GM18868 (cell line): ENCODE measurements around the gene KCNK15.

Experiments
- ATAC-seq: cut with Tn5 transposase; IDR thresholded peaks from one replicate; pipeline ENCODE4 v1.9.1; 2021; ENCODE audit warnings: mild to moderate bottlenecking, moderate library complexity; ENCODE audit not compliant: unreplicated experiment

Gene KCNK15

GRCh38 chr20:44715499-44716308, 30.0 kb upstream of the KCNK15 start:
- no peak for ATAC-seq

GRCh38 chr20:44716309-44717106, 29.2 kb upstream of the KCNK15 start:
- ATAC-seq: no peak

GRCh38 chr20:44717986-44718385, 27.7 kb upstream of the KCNK15 start:
- no peak for ATAC-seq

- ATAC-seq: no peak
Measured at GRCh38 chr20:44719841-44720240, 25.8 kb upstream of the KCNK15 start.

- no peak for ATAC-seq
Measured at GRCh38 chr20:44720621-44720996, 25.1 kb upstream of the KCNK15 start.

- ATAC-seq: no peak
Measured at GRCh38 chr20:44720997-44721784, 24.5 kb upstream of the KCNK15 start.

- ATAC-seq: no peak
Measured at GRCh38 chr20:44721785-44722054, 23.9 kb upstream of the KCNK15 start.

- no peak for ATAC-seq
Measured at GRCh38 chr20:44722990-44723389, 22.7 kb upstream of the KCNK15 start.

- ATAC-seq: no peak
Measured at GRCh38 chr20:44723391-44723790, 22.3 kb upstream of the KCNK15 start.

GRCh38 chr20:44723798-44724362, 21.8 kb upstream of the KCNK15 start:
- no peak for ATAC-seq

GRCh38 chr20:44724423-44725091, 21.1 kb upstream of the KCNK15 start:
- no peak for ATAC-seq

GRCh38 chr20:44725837-44726236, 19.8 kb upstream of the KCNK15 start:
- no peak for ATAC-seq

- ATAC-seq: no peak
Measured at GRCh38 chr20:44727039-44727438, 18.6 kb upstream of the KCNK15 start.

- no peak for ATAC-seq
Measured at GRCh38 chr20:44727651-44728050, 18.0 kb upstream of the KCNK15 start.

- no peak for ATAC-seq
Measured at GRCh38 chr20:44728801-44729443, 16.7 kb upstream of the KCNK15 start.

- ATAC-seq: no peak
Measured at GRCh38 chr20:44730441-44730840, 15.2 kb upstream of the KCNK15 start.

- no peak for ATAC-seq
Measured at GRCh38 chr20:44731657-44732056, 14.0 kb upstream of the KCNK15 start.

- ATAC-seq: no peak
Measured at GRCh38 chr20:44732327-44732726, 13.3 kb upstream of the KCNK15 start.

- no peak for ATAC-seq
Measured at GRCh38 chr20:44733341-44734069, 12.2 kb upstream of the KCNK15 start.

GRCh38 chr20:44734938-44735337, 10.7 kb upstream of the KCNK15 start:
- no peak for ATAC-seq
